DMS 273 (cell line): ENCODE results near the gene PTPRJ.

Experiments
- DNase-seq: peaks from one replicate; lab custom pipeline; 2025; ENCODE audit not compliant: unreplicated experiment; lab: John Stamatoyannopoulos, UW

Gene PTPRJ

DNA sequence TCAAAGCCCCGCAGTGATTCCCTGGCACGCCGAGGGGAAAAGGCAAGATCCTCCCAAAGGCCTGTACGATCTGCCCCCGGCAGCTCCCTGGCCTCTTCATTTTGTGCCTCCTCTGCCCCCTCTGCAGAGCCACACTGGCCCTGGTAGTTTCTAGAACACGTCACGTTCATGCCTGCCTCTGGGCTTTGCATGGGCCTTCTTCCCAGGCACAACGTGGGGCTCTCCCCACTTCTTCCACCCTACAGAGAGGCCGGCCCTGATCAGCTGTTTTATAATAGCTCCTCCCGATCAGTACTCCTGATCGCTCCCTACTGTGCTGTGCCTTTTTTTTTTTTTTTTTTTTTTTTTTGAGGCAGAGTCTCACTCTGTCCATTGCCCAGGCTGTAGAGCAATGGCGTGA is 78.4 kb downstream of the PTPRJ start:
- no peak for DNase-seq

DNA sequence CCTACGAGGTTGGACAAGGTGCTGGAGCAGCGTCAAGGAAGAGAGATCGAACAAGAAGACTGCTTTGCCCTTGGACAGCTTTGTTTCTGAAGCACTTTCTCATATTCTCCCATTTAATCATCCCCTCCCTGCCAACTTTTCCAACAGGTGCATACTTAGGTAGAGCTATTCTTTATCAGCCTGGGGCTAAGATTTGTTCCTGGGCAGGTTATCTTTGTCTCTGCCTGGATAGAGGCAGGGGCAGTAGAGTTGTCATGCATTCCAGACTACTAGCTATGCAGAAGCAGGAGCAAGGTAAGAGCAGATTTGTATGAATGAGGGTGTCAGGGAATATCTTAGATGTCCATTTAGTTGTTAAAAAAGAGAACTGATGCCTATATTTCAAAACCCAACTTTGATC is 82.3 kb downstream of the PTPRJ start:
- DNase-seq: no peak

DNA sequence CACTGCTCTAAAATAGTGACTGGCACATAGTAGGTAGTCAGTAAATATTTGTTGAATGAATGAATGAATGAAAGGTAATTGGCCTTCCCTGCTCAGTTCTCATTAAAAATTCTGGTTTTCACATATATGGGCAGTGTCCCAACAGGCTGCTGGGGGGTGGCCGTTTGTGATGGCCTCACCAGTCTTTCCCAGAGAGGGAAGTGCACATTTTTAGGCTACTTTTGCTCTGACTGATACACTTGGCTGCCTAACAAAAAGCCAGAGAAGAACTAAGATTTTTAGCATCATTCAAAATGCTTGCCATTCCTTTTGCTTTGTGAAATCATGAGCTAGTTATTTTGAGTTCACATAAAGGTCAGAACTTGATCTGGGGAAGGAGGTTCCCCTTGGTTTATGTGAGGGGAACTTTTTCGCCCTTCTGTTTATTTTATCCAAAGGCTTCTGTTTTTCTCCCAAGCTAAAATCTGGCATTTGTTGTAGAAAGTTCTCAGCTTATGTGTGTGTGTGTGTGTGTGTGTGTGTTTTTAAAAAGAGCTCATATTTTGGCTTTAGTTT is 83.1 kb downstream of the PTPRJ start:
- no peak for DNase-seq

DNA sequence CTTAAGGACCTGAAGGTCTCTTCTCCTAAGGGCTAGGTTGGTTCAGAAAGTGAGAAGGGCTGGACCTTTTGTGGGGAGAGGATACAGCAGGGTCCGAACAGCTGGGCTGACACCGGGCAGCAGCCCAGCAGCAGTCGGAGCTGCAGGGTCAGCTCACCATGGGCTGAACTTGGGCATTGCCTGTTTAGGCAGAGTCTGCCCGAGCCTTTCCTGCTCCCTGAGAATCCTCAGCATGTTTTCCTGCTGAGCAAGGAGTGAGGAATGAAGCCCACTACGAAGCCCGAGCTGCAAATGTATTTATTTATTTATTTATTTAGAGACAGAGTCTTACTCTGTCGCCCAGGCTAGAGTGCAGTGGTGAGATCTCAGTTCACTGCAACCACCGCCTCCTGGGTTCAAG is 83.9 kb downstream of the PTPRJ start:
- no peak for DNase-seq

DNA sequence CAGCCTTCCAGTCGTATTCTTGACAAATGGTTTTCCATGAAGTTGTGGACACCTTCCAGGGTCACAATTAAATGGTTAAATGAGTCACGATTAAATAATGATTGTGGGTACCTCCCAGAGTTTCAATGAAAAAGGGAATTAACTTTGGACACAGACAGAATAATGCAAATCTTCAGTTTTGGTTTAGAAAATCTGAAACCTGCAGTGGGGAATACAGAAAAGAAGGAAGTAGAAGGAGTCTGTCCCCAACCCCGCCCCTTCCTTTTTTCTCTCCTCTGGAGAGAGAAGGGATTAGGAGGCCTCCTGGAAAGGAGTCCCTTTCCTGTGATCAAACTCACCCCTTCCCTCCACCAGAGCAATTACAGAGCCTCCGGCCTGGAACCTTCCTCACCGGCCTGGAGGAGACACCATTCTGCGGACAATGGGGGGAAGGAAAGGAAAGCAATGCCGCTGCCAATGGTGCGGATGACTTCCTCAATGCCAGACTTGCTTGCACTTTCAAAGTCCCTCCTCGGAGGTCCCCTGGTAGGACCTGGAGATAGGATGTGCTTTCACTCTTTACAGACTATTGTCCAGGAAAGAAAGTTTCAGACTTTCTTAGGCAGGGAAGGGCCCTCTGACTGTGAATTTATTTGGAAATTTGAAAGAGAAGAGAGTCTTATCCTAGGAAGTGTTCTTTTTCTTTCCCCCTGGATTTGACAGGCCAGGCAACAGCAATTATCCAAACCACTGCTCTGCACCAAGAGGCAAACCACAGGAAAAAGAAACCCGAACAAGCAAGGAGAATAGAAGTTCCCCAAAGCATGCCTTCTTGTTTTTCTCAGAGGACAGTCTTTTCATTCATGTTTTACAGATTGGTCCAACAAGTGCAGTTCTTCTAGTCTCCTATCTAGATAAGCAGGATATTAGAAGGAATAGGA is 86.8 kb downstream of the PTPRJ start:
- no peak for DNase-seq

DNA sequence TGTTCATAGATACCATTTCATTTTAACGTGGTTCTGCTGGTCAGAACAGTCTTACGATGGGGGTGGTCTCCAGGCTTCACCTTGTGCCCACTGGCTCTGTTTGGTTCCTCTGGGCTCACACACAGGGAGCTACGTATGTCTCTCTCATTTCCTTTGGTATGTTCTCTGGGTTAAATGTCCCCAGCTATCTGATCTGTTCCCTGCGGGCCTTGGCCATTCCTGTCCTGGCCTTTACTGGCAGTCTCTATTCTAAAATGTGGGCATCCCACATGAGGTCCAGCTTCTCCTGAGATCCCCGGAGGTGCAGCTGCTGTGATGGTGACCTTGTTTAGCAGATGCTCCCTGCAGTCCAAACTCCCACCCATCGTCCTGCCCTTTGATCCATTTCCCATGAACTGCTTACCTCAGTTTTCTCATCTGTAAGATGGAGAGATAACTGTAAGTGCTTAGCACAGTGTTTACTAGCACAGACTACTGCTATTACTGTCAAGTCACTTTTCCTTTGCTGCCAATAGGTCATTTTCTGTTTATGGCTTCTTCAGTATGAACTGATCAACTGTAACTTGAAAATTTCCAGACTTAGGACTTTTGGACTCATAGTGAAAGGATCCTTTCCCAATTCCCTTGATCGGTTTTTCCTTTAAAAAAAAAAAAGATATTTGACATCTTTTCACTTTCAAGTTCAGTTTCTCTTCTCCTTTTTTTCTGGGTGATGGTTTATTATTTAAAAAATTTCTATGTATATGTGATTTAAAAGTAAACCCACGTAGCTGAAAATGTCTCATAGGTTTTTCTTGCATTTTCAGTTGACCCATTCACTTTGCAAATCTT is 92.9 kb downstream of the PTPRJ start:
- DNase-seq: no peak

DNA sequence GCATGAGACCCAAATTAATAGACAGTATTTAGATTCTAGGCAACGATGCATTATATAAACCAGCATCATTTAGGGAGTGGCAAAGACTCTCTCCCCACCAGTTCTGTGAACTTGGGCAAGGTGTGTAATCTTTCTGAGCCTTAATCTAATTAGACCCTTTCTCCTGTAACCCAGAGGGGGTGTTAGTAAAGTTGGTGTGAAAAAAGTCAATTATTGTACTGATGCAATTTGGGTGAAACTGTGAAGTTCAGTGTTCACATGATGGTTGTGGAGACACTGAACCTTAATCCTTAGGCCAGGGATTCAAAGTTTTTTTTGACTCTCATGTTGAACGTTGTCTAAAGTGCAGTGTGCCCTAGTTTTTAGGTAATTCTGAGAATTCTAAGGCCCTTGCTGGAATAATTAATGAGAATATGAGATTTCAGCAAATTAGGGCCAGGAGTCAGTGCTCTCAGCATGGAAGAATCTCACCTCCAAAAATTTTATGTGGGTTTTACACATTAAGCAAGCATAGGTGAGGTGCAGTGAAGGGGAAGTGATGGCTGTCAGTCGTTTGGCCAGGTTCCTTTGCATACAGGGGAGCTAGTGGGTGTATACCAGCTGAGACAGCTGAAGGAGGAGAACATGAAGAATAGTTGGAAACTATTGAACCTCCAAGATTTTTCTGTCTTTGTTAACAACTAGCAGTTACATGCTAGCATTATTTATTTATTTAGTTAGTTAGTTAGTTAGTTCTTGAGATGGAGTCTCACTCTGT is 94.2 kb downstream of the PTPRJ start:
- no peak for DNase-seq

DNA sequence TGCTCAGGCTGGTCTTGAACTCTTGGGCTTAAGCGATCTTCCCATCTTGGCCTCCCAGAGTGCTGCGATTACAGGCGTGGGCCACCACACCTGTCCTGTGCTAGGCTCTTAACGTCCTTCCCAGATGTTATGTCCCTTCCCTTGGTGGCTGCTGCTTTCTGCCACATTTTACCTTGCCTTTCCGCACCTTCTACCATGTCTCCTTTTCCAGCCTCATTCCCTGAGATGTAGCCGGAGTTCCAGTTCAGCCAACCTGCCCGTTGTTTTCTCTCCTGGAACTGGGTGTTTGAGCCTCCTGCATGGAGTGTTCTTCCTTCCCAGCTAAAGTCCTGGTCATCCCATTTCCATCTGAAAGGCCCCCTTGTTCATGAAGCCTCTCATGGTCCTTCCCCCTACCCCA is 95.3 kb downstream of the PTPRJ start:
- DNase-seq: no peak

DNA sequence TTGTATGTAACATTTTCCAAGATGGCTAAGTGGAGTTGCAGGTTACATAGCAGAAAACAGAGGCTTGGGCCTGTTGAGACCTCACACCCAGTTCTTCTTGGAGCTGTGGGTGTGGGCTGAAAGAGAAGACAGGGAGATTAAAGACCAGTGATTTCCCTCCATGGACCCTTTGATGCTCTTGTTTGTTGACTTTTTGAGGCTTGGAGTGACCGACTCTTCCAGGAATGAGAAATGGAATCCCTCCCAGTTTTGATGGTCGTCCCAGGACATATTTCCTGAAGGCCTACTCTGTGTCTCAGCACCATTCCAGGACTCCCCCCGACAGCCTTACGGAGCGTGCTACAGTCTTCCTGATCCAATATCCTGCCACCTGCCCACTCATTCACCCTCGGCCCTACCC is 96.9 kb downstream of the PTPRJ start:
- no peak for DNase-seq

DNA sequence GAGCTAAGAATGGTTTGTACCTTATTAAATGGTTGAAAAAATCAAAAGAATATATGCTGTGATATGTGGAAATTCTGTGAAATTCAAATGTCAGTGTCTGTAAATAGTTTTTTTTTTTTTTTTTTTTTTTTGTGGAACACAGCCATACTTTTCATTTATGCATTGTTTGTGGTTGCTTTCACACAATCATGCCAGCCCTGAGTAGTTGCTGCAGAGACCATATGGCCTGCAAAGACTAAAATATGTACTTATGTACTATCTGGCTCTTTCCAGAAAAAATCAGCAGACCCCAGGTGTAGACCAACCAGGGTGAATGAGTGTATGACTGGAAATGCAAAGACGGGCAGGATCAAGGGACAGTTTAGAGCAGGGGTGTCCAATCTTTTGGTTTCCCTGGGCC is 98.3 kb downstream of the PTPRJ start:
- DNase-seq: no peak

DNA sequence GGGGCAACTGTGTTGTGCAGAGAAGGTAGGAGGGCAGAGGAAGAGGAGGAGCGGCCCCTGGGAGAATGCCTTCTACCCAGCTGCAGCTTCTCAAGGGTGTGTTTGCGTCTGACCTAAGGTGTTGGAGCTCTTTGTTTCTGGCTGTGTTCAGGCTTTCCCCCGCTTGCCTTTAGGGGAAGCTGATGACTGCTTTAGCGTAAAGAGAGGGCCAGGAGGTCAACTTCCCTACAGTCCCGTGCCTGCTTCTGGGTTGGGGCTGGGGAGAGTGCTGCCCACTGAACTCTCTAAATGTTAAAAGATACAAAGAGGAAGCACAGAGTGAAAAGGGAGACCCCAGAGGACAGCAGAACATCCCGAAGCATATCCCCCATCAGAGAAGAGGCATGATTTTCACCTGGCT is 99.2 kb downstream of the PTPRJ start:
- DNase-seq: no peak

DNA sequence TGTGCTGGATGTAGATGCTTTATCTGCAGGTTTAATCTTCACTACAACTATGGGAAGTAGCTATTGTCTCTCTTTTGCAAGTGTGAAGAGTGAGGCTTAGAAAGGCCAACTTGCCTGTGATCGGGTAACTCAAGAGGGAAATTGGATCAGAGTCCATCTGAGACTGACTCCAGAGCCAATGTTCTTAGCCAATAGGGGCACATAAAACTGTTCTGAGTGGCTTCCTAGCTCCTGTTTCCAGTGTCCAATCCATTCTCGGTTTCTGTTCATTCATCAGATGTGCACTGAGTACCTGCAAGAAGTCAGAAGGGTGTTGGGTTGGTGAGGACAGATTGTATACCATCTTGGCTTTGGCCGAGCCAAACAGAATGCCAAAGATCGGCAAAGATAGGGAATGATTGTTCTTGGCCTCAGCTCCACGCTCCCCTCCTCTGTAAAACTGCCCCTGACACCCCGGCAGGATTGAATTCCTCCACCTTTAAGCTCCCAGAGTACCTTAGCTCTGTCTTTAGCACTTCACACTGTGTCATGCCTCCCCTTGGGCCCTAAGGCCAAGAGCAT is 100.0 kb downstream of the PTPRJ start:
- no peak for DNase-seq

DNA sequence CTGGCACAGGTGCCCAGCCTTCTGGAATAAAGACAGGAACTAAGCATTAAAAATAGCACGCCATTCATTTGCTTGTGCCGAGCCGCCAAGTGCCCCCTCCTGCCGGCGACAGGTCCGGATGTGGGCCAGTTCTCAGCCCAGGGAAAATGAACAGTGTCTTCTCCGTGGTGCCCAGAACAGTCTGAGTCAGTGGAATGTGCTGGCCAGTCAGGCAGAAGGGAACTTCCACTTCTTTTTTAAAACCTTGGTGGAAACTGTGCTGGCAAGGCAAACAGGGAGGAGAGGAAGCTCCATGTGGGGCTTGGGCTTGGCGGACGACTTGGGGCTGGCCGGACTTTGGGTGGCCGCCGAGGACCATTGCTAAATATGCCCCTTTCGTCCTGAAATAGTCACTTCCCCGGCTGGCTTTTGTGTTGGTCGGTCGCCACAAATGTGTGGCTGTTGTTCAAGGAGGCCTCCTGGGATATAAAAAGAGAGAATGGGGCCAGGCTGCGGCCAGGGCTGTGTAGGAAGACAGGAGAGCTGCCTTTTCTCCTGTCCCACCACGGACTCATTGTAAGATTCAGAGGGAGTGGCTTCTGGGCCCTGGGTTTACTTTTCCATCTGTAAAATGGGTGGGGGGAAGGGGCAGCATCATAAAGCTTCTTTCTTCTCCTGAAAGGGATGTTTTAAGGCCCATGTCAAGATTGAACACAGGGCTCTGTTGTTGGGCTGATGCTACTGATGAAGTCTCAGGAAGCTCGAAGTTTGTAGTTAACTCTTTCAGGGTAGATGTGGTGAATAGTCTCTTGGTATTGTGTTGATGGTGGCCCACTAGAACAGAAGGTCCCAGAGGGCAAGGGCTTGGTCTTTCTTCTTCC is 101.0 kb downstream of the PTPRJ start:
- no peak for DNase-seq

DNA sequence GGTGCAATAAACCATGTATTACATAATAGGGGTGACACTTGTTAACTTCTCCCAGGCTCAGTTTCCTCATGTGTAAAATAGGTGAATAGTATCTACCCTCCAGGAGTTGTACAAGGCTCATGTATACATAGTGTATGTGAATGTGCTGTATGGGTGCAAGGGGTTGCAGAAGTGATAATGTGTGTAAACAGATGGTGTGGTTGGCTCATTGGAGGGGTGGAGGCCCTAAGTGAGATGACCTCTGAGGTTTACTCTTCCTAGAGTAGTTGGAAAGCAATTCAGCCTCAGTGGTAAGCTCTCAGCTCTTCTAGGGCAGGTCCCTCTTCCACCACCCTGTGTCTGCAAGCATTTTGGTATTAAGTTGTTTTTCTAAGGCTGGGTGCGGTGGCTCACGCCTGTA is 102.4 kb downstream of the PTPRJ start:
- no peak for DNase-seq

DNA sequence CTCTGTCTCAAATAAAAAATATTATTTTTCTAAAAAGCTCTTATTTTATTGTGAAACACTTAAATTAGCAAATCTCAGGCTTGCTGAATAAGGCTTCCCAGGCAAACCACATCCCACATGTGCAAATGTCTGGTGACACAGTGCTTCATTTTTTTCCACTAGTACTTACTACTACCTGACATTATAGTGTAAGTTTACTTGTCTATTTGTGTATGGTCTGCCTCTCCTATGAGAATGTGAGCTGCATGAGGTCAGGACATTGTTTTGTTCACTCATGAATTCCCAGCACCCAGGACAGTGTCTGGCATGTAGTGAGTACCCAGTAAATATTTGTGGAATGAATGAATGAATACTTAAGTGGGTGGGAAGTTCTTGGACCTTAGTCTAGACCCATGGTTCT is 103.1 kb downstream of the PTPRJ start:
- no peak for DNase-seq

DNA sequence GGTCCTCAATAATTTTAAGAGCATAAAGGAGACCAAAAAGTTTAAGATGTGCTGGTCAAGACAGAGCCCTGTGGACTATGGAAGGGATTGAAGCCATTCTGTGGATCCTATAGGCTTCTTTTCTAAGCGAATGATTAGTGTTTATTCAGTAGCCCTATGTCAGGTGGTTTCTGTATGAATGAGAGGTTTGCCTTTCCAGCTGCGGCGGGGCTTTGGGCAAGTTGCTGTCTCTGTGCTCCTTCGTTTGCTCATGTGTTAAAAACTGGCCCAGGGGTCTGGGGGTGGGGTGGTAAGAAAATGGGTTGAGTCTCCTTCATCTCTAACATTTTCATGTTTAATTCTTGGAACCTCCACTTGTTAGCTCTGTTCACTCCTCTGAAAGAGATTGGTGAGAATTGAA is 105.3 kb downstream of the PTPRJ start:
- DNase-seq: no peak

DNA sequence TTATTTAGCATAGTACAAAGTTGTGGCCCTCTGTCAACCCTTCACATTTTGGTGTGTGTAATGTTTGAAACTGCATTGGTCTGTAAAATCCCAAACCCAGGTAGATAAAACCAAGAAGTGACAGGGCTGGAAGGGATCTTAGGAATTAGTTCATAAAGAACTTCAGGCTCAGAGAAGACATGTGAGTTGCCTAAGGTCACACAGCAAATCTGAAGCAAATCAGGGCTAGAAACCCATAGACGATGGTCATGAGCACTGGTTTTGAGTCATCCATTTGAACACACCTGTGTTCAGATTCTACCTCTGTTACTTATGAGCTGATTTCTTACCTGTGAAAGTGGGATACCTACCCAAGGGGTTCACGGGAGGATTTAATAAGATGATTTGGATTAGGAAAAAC is 107.1 kb downstream of the PTPRJ start:
- DNase-seq: no peak

DNA sequence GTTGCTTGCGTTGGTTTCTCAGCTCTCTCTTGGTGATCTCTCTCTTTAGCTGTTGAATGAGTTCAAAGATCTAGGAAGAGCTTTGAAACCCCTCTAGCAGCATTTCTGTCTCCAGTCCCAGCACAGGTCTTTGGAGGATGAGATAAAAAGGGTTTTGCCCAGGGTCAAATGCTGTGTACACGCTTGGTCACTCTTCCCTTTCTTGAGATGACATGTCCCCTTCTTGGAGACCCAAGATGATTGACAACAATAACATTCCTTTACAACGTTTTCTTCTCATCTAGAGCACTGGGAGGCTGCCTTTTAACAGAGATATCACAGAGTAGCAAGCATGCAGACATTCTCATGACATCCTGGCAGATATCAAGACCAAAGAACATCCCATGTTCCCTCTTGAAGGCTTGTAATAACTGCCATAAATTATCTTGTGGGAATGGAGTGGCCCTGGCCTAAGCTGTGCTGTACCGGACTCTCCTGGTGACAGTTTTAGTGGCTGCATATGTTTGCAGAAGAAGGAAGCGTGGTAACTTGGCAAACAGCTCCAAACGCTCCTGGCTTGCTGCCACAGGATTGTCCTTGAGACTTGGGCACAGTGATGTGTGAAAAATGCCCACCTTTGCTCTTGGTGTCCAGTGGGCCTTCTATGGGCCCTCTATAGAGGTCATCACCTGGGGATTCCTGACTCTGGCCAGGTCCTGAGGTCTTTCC is 107.8 kb downstream of the PTPRJ start:
- peak; percentile 35 for DNase-seq

DNA sequence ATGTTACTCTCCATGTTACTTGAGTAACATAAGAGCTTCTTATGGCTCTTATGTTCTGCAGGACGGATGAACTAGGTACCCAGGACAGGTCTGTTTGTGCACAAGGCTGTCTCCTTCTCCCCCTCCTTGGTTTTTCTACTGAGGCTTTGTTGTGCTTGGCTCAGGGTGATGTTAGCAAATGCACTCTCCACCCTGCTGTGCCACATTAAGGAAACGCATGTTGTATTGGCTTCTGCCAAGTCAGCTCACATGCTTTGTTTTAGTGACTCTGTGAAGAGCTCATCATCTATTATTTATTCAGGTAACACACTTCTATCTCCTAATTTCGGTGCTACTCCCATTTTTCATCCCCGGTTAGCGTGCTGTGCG is 108.3 kb downstream of the PTPRJ start:
- peak; percentile 27 for DNase-seq
